Measurements from ENCODE around the gene KRT83.

DNA sequence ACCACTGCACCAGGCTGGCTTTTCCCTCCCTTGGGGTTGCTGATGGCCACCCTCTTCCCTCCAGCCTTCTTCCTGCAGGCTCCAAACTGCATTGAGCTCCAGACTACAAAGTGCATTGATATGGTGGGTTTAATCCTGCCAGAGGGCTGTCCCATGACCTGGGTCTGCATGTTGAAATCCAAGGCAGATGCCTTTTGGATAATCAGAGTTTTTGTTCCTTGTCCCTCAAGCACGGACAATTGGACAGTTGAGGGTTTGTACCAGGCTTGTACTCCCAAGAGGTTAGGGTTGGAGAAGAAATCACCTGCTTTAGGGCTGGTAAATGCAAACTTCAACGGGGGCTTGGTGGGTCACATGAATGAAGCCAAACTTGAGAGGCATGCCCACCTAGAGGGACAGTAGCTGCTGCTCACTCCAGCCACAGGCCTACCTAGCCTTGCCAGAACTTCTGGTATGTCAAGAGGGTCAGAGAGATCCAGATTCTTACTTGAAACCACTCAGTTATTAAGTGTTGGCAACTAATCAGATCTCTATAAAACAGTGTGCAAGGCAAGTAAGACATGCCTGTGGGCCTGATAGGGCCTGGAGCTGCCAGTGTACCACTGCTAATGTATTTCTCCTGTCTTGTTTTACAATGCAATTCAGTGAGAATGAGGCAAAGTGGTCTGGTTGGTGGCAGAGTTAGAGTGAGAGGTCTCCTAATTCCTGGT is 21.7 kb upstream of the KRT83 start:
- TF ChIP-seq, protein P1, sequence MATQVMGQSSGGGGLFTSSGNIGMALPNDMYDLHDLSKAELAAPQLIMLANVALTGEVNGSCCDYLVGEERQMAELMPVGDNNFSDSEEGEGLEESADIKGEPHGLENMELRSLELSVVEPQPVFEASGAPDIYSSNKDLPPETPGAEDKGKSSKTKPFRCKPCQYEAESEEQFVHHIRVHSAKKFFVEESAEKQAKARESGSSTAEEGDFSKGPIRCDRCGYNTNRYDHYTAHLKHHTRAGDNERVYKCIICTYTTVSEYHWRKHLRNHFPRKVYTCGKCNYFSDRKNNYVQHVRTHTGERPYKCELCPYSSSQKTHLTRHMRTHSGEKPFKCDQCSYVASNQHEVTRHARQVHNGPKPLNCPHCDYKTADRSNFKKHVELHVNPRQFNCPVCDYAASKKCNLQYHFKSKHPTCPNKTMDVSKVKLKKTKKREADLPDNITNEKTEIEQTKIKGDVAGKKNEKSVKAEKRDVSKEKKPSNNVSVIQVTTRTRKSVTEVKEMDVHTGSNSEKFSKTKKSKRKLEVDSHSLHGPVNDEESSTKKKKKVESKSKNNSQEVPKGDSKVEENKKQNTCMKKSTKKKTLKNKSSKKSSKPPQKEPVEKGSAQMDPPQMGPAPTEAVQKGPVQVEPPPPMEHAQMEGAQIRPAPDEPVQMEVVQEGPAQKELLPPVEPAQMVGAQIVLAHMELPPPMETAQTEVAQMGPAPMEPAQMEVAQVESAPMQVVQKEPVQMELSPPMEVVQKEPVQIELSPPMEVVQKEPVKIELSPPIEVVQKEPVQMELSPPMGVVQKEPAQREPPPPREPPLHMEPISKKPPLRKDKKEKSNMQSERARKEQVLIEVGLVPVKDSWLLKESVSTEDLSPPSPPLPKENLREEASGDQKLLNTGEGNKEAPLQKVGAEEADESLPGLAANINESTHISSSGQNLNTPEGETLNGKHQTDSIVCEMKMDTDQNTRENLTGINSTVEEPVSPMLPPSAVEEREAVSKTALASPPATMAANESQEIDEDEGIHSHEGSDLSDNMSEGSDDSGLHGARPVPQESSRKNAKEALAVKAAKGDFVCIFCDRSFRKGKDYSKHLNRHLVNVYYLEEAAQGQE (IDR thresholded peaks at IDR 0.05; ENCODE audit: insufficient read depth in 1 of 2, low read depth in 2 of 2, low read length in 2 of 2) = no peak
- TF ChIP-seq POLR2AphosphoS5 (IDR thresholded peaks at IDR 0.05; ENCODE audit: low read depth, low read length) = no peak
- no peak for TF ChIP-seq TAF1 (IDR thresholded peaks at IDR 0.05; ENCODE audit: borderline replicate concordance, insufficient read depth, low read length)
- TF ChIP-seq FOXP2 (optimal IDR thresholded peaks at IDR 0.05; ENCODE audit: borderline replicate concordance, extremely low read depth, extremely low read length, insufficient read depth) = no peak

Measured in PFSK-1 (cell line).